Suprapubic skin (tissue), 4 donors: ENCODE data around the gene GLIPR1L2.

Experiments used
- CTCF ChIP-seq, 2 donors: fragments of 200-600 bp in 1 of 2; fragments of 450-650 bp in 1 of 2; sonication (generic) in 1 of 2; IDR thresholded peaks; one replicate each; pipeline ENCODE4 v1.5.1; 2016 to 2019; ENCODE audit warnings: antibody characterized with exemption in 2 of 2, mild to moderate bottlenecking in 1 of 2, moderate library complexity in 1 of 2
- POLR2A ChIP-seq, 2 donors: fragments of 450-650 bp; IDR thresholded peaks; one replicate each; pipeline ENCODE4 v1.6.1; 2017; ENCODE audit warnings: antibody characterized with exemption in 2 of 2, mild to moderate bottlenecking in 2 of 2, moderate library complexity in 2 of 2
- POLR2AphosphoS5 ChIP-seq, 3 donors: sonication (generic); formaldehyde crosslinking; IDR thresholded peaks; one replicate each; pipeline ENCODE4 v1.6.1; 2017; ENCODE audit warnings: antibody characterized with exemption in 3 of 3

DNA sequence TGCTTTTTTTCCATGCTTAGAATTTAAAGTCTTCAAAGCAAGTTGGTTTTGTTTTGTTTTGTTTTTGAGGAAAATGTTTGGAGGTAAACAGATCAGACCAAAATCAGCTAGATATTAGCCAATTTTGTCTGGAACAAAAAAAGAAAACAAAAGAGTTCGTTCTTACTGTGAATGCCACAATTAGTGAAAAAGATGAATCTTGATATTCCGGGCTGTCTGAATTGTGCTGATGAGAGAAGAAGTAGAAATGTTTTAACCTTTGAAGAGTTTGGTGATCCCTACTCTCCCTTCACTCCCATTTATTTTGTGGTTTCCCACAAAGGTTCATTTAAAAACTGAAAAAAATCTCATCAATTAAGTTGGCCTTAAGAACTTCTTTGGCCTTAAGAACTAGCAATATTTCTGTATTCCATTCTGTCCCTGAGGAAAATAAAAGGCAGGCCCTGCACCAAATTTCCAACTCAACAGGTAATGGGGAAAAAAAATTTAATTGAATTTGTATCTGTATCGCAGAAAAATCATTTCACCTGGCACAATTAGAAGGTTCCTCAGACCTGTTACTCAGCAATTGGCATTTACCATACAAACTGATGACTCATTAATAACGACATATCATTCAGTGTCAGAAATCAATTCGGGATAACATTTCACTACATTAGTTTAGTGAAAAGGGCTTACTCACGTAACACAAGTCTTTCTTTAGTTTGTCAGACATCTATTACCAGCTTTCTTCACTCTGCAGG, 562 bp upstream of the GLIPR1L2 start:
- TF ChIP-seq CTCF (IDR thresholded peaks at IDR 0.05) (no peak), POLR2AphosphoS5 (IDR thresholded peaks at IDR 0.05) (no peak), POLR2A (IDR thresholded peaks at IDR 0.05) (no peak)
